SH-SY5Y (cell line): Measurements from ENCODE around the gene SLC6A4.

Source experiments
- GATA2 ChIP-seq: IDR thresholded peaks from 2 replicates; pipeline ENCODE4 v1.6.1; 2011; ENCODE audit warnings: mild to moderate bottlenecking, low read depth, low read length
- GATA3 ChIP-seq: IDR thresholded peaks from 2 replicates; pipeline ENCODE4 v1.6.1; 2011; ENCODE audit warnings: low read depth, mild to moderate bottlenecking, low read length, moderate library complexity

Gene SLC6A4

GRCh38 chr17:30155389-30155788 lies 80.1 kb downstream of the SLC6A4 start:
- TF ChIP-seq GATA2 (no peak), GATA3 (no peak)

- no peak for TF ChIP-seq GATA3
- no peak for TF ChIP-seq GATA2
These were observed 82.0 kb downstream of the SLC6A4 start for GRCh38 chr17:30153463-30153862.

- TF ChIP-seq GATA3 (no peak), GATA2 (no peak)
These were observed 84.0 kb downstream of the SLC6A4 start for GRCh38 chr17:30151471-30151870.

- TF ChIP-seq GATA2 (no peak), GATA3 (no peak)
These were observed 87.1 kb downstream of the SLC6A4 start for GRCh38 chr17:30148376-30148775.
